GM19452 (cell line): ENCODE measurements around the gene ZFR2.
A peak's percentile ranks its signal among the peaks of the same experiment; 100 is the strongest.
"Not testable (repeated sequence)": the region's sequence is repeated elsewhere in the genome, so short reads cannot be mapped to it uniquely, and the experiment has no call there.

Experiments
- ATAC-seq: cut with Tn5 transposase; IDR thresholded peaks from one replicate; pipeline ENCODE4 v1.9.1; 2021; ENCODE audit not compliant: unreplicated experiment

Gene ZFR2

DNA sequence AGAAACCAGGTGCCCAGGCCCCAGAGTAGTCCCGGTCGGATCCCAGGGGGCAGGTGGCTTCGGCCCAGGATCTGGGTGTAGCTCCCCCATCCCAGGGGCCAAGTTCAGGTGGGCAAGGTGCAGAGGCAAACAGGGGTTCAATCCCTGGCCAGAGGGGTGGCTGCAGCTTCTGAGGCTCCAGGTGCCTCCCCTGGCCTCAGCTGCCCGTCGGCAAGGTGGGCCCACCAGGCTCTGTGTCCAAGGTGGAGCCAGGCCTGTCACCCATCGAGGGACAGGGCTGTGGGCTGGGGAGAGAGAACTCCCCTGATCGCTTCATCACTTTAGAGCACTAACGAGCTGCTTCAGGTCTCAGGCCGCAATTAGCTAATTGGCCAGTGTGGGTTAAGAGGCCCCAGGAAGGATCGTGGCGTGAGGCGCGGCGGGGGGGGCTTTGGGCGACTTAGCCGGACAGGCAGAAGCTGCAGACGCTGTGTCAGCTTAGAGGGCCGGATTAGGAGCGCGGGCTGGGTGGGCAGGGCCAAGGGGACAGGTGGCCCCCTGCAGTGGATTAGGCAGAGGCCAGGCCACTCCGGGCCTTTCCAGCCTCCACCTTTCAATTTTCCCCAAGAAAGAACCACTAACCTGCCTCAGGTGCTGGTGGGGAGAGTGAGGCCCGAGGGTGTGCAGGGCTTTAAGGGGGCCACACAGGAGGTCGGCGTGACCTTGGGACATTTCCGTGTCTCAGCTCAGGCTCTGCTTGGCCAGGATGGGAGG, 94.0 kb downstream of the ZFR2 start:
- no peak for ATAC-seq

GRCh38 chr19:3773814-3774515, 94.9 kb downstream of the ZFR2 start:
- ATAC-seq, result no peak

DNA sequence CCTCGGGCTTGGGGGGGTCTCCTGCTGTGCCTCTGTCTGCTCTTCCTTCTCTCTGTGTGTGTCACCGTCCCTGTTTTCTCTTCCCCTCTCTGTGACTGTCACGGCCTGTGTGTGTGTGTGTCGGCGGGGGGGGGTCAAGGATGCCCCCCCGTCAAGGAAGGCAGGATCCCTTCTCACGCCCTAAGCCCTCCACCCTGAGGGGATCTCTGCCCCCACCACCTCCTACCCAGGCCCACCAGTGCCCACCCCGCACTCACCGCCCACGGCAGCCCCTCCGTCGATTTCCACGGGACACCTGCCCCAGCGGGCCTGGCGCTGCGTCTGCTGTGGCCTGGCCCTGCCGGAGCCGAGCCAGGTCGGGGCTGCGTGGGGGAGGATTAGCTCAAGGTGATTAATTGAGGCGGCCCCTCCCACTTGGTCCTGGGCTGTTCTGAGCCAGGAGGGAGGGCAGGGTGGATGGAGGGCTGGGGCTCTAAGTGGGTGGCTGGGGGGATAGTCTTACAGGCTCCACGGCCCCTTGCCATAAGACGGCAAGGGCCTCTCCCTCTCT, 96.9 kb downstream of the ZFR2 start, which contains the start of gene RAX2:
RAX2 (minus strand) TSS at position 323 of the 550 bp plus-strand sequence. CDS start 486 bp downstream, outside the sequence.
- ATAC-seq, result no peak

DNA sequence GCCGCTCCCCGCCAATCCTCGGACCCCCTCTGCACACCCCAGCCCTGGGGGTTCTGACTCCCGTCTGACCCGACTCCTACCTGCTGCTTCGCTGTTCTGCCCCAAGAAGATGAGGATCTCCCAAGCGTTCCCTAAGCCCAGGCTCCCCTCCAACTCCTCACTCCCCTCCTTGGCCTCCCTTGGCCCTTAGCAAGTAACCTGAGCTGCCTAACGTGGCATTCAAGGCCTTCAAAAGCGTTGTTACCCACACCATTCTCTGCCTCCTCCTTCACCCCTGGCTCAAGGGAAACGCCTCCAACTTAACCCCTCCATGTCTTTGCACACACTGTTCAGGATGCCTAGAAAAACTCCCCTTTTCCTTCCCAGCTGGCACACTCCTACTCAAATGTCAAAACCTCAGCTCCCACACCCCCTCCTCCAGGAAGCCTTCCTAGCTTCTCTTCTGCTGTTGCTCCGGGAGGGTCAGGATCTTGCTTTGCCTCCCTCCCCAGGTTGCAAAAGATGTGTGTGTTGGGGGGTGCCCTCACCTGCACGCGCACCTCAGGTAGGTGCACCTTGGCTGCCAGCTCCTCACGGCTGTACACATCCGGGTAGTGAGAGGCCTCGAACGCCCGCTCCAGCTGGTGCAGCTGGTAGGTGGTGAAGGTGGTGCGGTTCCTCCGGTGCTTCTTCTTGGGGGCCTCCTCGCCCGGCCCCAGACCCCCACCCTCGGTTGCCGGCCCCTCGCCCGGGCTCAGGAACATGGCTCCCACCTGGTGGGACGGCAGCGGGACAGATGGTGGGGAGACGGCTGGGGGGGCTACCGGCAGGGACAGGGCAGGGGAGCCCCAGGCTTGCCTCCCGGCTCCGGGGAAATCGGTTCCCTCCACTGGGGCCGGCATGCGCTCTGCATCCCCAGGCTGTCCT, 97.6 kb downstream of the ZFR2 start:
- ATAC-seq, result no peak

- ATAC-seq, result no peak
Measured at GRCh38 chr19:3770136-3770999, 98.5 kb downstream of the ZFR2 start.

DNA sequence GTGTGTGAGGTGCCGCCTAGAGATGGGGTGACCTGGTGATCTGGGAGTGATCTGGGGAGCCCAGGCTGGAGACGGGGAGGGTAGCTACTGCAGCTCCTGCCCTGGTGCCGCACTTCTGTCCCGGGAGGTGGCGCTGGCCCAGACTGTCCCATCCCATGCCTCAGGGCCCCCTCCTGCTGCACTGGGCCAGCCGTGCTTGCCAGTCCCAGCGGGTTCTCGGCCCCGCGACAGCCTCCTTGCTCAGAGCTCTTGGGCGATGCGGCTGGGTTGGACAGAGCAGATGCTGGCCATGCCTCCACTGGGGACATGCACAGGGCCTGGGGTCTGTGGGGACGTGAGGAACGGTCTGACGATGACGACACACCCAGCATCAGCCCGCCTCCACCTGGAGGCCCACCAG, 99.3 kb downstream of the ZFR2 start:
- ATAC-seq, result no peak

DNA sequence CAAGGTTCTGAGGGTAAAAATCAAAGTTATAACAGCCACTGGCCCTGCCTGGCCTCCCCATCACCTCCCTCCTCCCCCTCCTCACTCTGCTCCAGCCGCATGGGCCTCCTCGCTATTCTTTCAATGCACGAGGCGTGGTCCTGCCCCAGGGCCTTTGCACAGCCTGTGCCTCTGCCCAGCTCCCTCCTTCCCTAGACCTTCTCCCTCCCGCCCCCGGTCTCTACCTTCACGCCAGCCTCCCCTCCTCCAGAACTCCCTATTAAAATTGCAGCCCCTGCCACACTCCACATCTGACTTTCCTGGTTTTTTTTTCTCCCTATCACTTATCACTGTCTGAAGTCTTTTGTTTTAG, 100.1 kb downstream of the ZFR2 start:
- ATAC-seq, result no peak

GRCh38 chr19:3768015-3768747, 100.7 kb downstream of the ZFR2 start:
- ATAC-seq, result no peak

- ATAC-seq, result no peak
Measured at GRCh38 chr19:3767050-3767449, 101.8 kb downstream of the ZFR2 start.

DNA sequence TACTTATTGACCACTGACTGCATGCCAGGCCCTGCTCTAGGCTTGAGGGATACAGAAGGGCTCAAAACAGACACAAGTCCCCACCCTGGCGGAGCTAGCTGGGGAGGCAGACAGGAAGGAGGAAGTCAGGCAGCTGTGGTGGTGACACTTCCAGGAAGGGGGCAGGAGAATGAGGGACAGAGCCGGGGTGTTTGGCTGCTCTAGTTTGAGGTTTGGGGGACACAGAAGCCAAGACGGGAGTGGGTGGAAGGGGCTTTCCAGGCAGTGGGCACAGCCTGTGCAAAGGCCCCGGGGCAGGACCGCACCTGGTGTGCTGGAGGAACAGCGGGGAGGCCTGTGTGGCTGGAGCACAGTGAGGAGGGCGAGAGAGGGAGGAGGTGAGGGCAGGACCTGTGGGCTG, 102.3 kb downstream of the ZFR2 start:
- no peak for ATAC-seq

GRCh38 chr19:3765757-3766156, 103.1 kb downstream of the ZFR2 start:
- not testable (repeated sequence) for ATAC-seq

- ATAC-seq, result no peak
Measured at GRCh38 chr19:3765121-3765520, 103.7 kb downstream of the ZFR2 start.

GRCh38 chr19:3762501-3763459, 106.1 kb downstream of the ZFR2 start, which contains the start of gene MRPL54:
TSS of gene MRPL54 (plus strand) at chr19:3762682. CDS start at chr19:3762701, 19 bp downstream.
- peak; percentile 65 for ATAC-seq

- no peak for ATAC-seq
Measured at GRCh38 chr19:3762130-3762473, 106.7 kb downstream of the ZFR2 start.

DNA sequence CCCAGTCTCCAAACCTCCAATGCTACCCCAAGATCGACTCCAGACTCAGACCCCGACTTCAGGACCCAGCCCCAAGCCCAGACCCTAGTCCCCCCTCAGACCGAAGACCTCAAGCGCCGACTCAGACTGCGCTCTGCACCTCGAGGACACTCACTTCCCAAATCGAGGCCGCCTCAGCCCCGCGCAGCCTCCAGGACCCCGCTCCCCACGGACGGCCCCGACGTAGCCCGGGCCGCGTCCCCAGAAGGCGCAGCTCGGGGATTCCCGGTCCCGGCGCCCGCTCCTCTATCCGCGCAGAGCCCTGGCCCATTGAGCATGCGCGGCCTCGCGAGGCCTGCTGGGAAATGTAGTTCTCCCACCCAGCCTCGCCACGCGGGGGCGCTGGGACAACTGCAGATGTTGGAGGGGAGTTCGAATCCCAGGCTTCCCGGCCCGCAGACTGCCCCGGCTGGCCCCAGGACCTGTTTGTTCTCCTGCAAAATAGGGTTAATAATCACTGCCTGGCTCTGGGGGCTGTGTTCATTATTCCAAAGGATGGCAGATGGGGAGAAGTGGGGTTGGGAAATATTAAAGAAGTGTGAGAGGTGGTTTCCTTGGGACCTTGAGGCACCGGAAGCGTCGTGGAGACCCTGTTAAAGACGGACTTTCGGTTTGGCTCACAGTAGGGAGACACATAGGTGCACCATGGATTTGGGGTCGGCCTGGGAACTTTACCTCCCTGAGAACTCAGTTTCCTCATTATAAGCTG, 107.3 kb downstream of the ZFR2 start, which contains the start of gene APBA3:
APBA3 (minus strand) TSS at position 311 of the 748 bp plus-strand sequence. CDS start 1,428 bp downstream, outside the sequence.
- ATAC-seq, result peak; percentile 42

- no peak for ATAC-seq
Measured at GRCh38 chr19:3760871-3761361, 107.9 kb downstream of the ZFR2 start.

DNA sequence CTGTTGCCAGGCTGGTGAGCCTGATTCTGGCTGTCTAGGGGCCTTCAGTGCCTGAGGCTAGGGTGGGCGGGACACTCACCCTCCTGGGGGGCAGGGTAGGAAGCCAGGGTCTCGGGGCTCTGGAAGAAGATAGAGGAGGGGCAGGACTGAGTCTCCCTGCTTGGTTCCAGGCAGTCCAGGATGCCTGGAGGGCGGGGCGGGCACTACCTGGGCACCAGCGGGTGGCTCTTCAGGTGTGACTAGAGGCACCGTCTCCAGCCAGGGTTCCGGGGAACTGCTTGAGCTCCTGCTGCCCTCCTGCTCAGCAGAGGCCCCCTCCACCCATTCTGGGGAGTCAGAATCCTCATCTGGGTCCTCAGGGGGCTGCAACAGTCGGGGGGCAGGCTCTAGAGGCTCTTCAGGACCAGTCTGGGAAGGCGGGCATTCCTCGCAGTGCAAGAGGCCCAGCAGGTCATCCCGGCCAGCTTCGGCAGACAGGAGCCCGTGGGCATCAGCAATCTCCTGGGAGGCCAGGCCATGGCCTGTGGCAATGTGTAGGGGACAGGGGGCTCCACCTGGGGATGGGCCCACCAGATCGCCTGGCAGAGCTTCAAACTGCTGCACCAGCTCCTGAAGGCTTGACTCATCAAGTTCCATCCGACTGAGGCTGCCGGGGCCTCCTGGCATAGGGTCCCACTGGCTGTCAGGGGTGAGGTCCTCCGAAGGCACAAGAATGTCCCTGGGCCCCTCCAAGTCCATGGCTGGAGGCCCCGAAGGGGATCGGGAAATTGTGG, 109.2 kb downstream of the ZFR2 start:
- ATAC-seq, result no peak
